Prostate gland (tissue), 2 donors: Measurements from ENCODE around the gene TLE5.

ENCODE experiments used
- CTCF ChIP-seq, 4 experiments: fragments of 200-600 bp in 2 of 4; fragments of 450-650 bp in 2 of 4; sonication (generic) in 2 of 4; IDR thresholded peaks; 1 replicate in 3 of 4; 2 replicates in 1 of 4; pipeline ENCODE4 v1.5.1; 2016 to 2019; ENCODE audit warnings: antibody characterized with exemption in 4 of 4, mild to moderate bottlenecking in 2 of 4, moderate library complexity in 2 of 4
- POLR2A ChIP-seq: fragments of 450-650 bp; IDR thresholded peaks from one replicate; pipeline ENCODE4 v1.6.1; 2016; ENCODE audit warnings: antibody characterized with exemption, mild to moderate bottlenecking
- POLR2AphosphoS5 ChIP-seq: sonication (generic); formaldehyde crosslinking; IDR thresholded peaks from one replicate; pipeline ENCODE4 v1.6.1; 2017; ENCODE audit warnings: antibody characterized with exemption

- TF ChIP-seq CTCF (IDR thresholded peaks at IDR 0.05) (no peak), POLR2A (no peak), POLR2AphosphoS5 (peak; percentile 26)
These were observed 7.1 kb downstream of the TLE5 start for GRCh38 chr19:3054972-3055740.
